ENCODE results near the gene LUC7L.
A peak's percentile ranks its signal among the peaks of the same experiment; 100 is the strongest.
"Not testable (repeated sequence)": the region's sequence is repeated elsewhere in the genome, so short reads cannot be mapped to it uniquely, and the experiment has no call there.

LUC7L gene

GRCh38 chr16:254461-254860, 25.2 kb upstream of the LUC7L start:
- FAIRE-seq (no peak), DNase-seq (ENCODE audit: insufficient read length, low spot score) (no peak)
- no peak for TF ChIP-seq POLR2A (IDR thresholded peaks at IDR 0.05; ENCODE audit: low read depth, low read length)

GRCh38 chr16:253833-254232, 24.6 kb upstream of the LUC7L start:
- DNase-seq (ENCODE audit: insufficient read length, low spot score) = no peak
- no peak for FAIRE-seq

GRCh38 chr16:252366-253337, 23.4 kb upstream of the LUC7L start:
- FAIRE-seq (no peak), DNase-seq (ENCODE audit: insufficient read length, low spot score) (no peak)
- no peak for TF ChIP-seq POLR2A (IDR thresholded peaks at IDR 0.05; ENCODE audit: low read depth, low read length)

More at GRCh38 chr16:253833-254232, 24.6 kb upstream of the LUC7L start:
- TF ChIP-seq POLR2A (IDR thresholded peaks at IDR 0.05; ENCODE audit: low read depth, low read length) = no peak

GRCh38 chr16:249431-249830, 20.2 kb upstream of the LUC7L start:
- TF ChIP-seq POLR2A (IDR thresholded peaks at IDR 0.05; ENCODE audit: low read depth, low read length) = no peak
- no peak for DNase-seq (ENCODE audit: insufficient read length, low spot score)
- FAIRE-seq = no peak

GRCh38 chr16:247027-247426, 17.8 kb upstream of the LUC7L start:
- no peak for TF ChIP-seq POLR2A (IDR thresholded peaks at IDR 0.05; ENCODE audit: low read depth, low read length)
- FAIRE-seq (no peak), DNase-seq (ENCODE audit: insufficient read length, low spot score) (no peak)

DNA sequence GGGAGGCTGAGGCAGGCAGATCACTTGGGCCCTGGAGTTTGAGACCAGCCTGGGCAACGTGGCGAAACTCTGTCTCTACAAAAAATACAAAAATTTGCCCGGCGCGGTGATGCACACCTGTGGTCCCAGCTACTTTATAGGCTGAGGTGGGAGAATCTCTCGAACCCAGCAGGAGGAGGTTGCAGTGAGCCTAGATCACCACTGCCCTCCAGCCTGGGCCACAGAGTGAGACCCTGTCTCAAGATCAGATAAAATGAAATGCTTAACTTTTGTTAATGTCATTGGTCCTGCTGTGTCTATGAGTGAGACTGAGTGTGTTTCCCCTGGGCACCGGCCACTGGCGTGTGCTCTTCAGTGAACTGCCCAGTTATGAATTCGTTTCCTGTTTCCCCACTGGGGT, 15.9 kb upstream of the LUC7L start:
- no peak for FAIRE-seq
- TF ChIP-seq POLR2A (IDR thresholded peaks at IDR 0.05; ENCODE audit: low read depth, low read length) = no peak
- DNase-seq (ENCODE audit: insufficient read length, low spot score) = no peak

GRCh38 chr16:243348-243747, 14.1 kb upstream of the LUC7L start:
- DNase-seq (ENCODE audit: insufficient read length, low spot score) (no peak), FAIRE-seq (no peak)
- TF ChIP-seq POLR2A (IDR thresholded peaks at IDR 0.05; ENCODE audit: low read depth, low read length) = no peak

GRCh38 chr16:242281-242680, 13.0 kb upstream of the LUC7L start:
- TF ChIP-seq POLR2A (IDR thresholded peaks at IDR 0.05; ENCODE audit: low read depth, low read length) = no peak
- DNase-seq (ENCODE audit: insufficient read length, low spot score) (no peak), FAIRE-seq (no peak)

GRCh38 chr16:240559-240958, 11.3 kb upstream of the LUC7L start:
- FAIRE-seq = no peak
- no peak for DNase-seq (ENCODE audit: insufficient read length, low spot score)
- TF ChIP-seq POLR2A (IDR thresholded peaks at IDR 0.05; ENCODE audit: low read depth, low read length) = no peak

DNA sequence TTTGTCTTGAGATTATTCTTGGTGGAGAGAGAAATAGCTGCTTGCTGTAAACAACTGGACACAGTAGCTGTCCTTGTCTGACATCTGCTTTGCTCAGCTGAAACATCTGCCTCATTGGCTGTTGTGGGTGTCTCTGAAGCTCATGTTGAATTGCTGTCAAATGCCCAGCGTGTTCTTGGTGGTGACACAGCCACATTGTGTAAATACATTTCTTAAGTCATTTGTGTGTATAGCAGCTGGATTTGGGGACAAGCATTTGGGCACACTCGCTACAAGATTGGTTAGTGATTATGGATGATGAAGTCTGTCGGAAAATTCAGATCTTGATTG, 10.7 kb upstream of the LUC7L start:
- DNase-seq (ENCODE audit: insufficient read length, low spot score) = no peak
- FAIRE-seq = no peak
- TF ChIP-seq POLR2A (IDR thresholded peaks at IDR 0.05; ENCODE audit: low read depth, low read length) = no peak

DNA sequence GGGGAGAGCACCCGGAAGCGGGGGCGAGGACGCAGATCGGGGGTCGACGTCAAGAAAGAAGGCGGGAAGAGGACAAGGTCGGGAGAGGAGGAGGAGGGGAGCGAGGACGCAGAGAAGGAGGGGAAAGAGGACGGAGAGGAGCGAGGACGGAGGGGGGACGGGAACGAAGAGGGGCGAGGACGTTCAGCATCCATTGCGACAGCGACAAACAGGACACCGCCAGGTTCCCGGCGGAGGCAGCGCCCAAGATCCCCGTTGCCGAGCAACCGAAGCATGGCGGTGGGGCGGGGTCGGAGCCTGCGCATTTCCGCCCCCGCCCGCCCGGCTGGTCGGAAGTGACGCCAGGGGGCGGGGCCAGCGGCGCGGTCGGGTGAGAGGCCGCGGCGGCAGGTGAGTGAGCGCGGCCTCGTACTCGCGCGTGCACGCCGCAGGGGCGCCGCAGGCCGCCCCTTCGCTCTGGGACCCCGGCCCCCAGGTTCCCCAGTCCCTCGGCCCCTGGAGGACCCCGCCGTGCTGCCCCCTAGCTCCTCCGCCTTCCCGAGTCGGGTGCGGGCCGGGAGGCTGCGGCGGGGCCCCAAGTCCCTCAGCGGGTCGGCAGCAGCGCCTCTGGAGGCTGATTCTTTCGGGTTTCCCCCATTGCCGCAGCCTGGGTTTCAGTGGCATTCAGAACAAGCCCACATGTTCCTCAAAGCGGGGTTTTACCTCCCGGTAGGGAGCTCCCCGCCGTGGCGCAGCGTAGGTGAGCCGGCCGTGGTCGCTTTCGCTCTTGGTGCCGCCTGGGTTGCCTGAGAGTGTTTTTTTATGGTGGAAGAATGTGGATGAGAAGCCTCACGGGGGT, 5.4 kb upstream of the LUC7L start, which contains the start of gene FAM234A:
FAM234A (plus strand) TSS at position 354 of the 838 bp plus-strand sequence. CDS start 19,593 bp downstream, outside the sequence.
- DNase-seq (ENCODE audit: insufficient read length, low spot score) (peak; percentile 85), FAIRE-seq (no peak)
- TF ChIP-seq POLR2A (IDR thresholded peaks at IDR 0.05; ENCODE audit: low read depth, low read length) = peak; percentile 68

GRCh38 chr16:230949-231348, 1.7 kb upstream of the LUC7L start:
- FAIRE-seq (no peak), DNase-seq (ENCODE audit: insufficient read length, low spot score) (no peak)
- TF ChIP-seq POLR2A (IDR thresholded peaks at IDR 0.05; ENCODE audit: low read depth, low read length) = no peak

- not testable (repeated sequence) for FAIRE-seq; DNase-seq (ENCODE audit: insufficient read length, low spot score)
Measured at GRCh38 chr16:230351-230750, 1.1 kb upstream of the LUC7L start.

DNA sequence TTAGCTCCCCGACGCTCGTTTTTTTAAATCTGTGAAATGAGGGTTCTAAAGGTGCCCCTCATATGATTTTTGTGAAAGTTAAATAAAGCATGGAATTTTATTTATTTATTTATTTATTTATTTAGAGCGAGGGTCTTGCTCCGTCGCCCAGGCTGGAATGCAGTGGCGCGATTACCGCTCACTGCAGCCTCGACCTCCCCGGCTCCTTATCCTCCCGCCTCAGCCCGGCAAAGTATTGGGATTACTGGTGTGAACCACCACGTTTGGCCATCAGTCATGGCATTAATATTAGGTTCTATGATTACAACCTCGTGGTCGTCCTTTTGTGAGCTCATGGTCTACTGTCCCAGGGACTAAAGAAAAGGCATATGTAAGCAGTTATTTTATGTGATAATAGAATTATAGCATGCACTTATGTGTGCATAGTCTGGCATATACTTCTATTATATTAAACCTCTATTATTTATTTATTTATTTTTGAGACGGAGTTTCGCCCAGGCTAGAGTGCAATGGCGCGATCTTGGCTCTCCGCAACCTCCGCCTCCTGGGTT, 557 bp upstream of the LUC7L start:
- DNase-seq (ENCODE audit: insufficient read length, low spot score) = no peak
- no peak for TF ChIP-seq POLR2A (IDR thresholded peaks at IDR 0.05; ENCODE audit: low read depth, low read length)
- FAIRE-seq = no peak

Data from H54 (cell line).